Lower leg skin (tissue), 3 donors: ENCODE results near the gene KPNA1.
"Not testable (repeated sequence)": the region's sequence is repeated elsewhere in the genome, so short reads cannot be mapped to it uniquely, and the experiment has no call there.

ENCODE experiments used
- POLR2A ChIP-seq, 2 donors: fragments of 450-650 bp; IDR thresholded peaks; one replicate each; pipeline ENCODE4 v1.6.1; 2016 to 2017; ENCODE audit warnings: antibody characterized with exemption in 2 of 2, mild to moderate bottlenecking in 1 of 2, moderate library complexity in 1 of 2
- TF ChIP-seq, protein P1 (sequence below), 3 donors: fragments of 450-650 bp; IDR thresholded peaks; one replicate each; pipeline ENCODE4 v1.5.1; 2016; ENCODE audit warnings: antibody characterized with exemption in 3 of 3, mild to moderate bottlenecking in 3 of 3, moderate library complexity in 2 of 3

DNA sequence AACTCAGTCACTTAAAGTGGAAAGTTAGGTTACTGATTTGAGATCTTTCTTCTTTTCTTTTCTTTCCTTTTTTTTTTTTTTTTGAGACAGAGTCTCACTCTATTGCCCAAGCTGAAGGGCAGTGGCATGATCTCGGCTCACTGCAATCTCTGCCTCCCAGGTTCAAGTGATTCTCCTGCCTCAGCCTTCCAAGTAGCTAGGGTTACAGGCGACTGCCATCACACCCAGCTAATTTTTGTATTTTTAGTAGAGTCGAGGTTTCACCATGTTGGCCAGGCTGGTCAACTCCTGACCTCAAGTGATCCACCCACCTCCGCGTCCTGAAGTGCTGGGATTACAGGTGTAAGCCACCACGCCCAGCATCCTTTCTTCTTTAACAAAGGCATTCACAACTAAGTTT lies 13.8 kb downstream of the KPNA1 start:
- TF ChIP-seq POLR2A (IDR thresholded peaks at IDR 0.05): not testable (repeated sequence)
- TF ChIP-seq, protein P1, sequence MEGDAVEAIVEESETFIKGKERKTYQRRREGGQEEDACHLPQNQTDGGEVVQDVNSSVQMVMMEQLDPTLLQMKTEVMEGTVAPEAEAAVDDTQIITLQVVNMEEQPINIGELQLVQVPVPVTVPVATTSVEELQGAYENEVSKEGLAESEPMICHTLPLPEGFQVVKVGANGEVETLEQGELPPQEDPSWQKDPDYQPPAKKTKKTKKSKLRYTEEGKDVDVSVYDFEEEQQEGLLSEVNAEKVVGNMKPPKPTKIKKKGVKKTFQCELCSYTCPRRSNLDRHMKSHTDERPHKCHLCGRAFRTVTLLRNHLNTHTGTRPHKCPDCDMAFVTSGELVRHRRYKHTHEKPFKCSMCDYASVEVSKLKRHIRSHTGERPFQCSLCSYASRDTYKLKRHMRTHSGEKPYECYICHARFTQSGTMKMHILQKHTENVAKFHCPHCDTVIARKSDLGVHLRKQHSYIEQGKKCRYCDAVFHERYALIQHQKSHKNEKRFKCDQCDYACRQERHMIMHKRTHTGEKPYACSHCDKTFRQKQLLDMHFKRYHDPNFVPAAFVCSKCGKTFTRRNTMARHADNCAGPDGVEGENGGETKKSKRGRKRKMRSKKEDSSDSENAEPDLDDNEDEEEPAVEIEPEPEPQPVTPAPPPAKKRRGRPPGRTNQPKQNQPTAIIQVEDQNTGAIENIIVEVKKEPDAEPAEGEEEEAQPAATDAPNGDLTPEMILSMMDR (IDR thresholded peaks at IDR 0.05): not testable (repeated sequence)
